KG1 (cell line): Measurements from ENCODE around the gene ZNF93.
"Not testable (repeated sequence)": the region's sequence is repeated elsewhere in the genome, so short reads cannot be mapped to it uniquely, and the experiment has no call there.

Experiments
- DNase-seq: peaks from one replicate; lab custom pipeline; 2025; lab: John Stamatoyannopoulos, UW

ZNF93 gene

DNA sequence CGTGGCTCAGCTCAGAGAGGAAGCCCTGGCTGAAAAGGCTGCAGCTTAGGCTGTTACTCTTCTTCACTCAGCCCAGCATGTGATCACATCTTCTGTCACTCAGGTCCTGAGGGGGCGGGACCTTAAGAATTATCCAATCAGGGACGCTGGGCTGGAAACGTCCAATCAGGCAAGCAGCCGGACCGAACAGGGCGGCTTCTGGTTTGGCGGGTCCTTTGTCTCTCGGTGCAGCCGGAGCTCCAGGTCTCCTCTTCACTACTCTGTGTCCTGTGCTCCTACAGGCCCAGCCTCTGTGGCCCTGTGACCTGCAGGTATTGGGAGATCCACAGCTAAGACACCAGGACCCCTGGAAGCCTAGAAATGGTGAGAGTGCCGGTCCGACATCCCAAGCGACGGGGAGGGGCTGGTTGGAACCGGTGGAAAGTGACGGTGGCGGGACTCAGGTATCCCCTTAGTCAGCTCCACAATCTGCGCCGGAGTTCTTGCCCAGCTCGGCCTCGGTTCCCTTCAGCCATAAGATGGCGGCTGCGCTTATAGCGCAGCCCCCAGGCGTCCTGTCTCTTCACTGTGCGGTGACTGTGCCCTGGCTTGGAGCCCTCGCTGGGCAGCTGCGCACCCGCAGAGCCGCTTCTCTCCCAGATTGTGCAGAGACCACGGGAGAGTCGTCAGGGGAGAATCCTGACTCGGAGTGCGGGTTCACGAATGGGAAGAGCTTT, at the start of gene ZNF93:
TSS of gene ZNF93 (plus strand) at position 218 of the 716 bp plus-strand sequence. CDS start at position 361, 143 bp downstream.
- DNase-seq: peak; percentile 92

GRCh38 chr19:19851740-19852139, 49.0 kb upstream of the ZNF93 start:
- not testable (repeated sequence) for DNase-seq

DNA sequence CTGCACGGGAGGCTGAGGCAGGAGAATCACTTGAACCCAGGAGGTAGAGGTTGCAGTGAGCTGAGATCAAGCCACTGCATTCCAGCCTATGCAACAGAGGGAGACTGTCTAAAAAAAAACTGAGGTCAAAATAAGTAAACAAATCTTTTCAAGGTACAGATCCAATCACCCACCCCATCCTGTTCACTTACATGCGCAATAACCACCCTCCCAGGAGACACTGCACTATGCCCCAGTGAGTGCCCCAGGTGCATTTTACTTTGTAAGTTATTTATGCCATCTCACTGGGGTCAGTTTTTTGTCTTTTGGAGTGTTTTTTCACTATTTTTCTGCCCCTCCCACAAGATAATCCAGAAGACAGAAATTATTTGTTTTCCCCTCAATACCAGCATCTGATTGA, 42.0 kb upstream of the ZNF93 start:
- no peak for DNase-seq

GRCh38 chr19:19860756-19861390, 39.9 kb upstream of the ZNF93 start:
- no peak for DNase-seq

GRCh38 chr19:19865750-19866610, 34.8 kb upstream of the ZNF93 start, which contains the start of gene ZNF253:
Gene ZNF253 (plus strand): TSS chr19:19865882. CDS start chr19:19865997, 115 bp downstream.
- DNase-seq: peak; percentile 92

GRCh38 chr19:19866611-19867248, 34.0 kb upstream of the ZNF93 start:
- peak; percentile 65 for DNase-seq

GRCh38 chr19:19870086-19870485, 30.7 kb upstream of the ZNF93 start:
- not testable (repeated sequence) for DNase-seq

- no peak for DNase-seq
Observed at GRCh38 chr19:19871932-19872331, 28.8 kb upstream of the ZNF93 start.

DNA sequence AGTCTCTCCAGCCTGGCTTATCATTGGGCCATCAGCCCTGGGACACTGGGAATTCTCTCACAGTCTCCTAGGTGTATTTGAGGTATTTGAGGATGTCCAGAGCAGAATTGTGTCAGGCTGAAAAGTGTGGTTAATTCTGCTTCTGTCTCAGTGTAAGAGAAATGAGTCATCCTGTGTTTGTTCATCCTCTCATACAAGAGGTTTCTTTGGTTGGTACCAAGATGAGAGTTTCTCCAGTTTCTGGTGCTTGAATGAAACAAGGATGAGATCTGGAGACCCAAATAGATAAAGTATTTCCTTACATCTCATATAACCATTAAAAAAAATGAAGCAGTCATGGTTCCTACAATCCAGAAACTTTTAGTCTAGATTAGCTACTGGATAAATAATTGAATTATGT, 27.4 kb upstream of the ZNF93 start:
- no peak for DNase-seq

DNA sequence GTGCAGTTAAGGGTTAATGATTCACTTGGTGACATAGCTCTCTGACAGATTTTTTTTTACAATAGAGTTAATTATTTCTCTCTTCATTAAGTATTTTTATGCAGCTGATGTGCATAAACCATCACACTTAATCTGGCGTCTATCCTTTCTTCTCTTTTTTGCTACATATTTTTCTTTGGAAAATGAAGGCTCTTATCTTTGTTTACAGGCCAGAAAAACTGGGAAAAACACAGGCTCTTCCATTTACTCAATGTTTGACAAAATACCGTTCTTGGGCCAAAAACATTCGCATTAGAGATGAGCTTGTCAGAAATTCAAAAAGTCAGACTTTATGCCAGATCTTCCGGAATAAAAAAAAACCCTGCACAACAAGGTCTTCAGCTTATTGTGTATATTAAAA, 23.0 kb upstream of the ZNF93 start:
- no peak for DNase-seq

GRCh38 chr19:19884583-19884982, 16.2 kb upstream of the ZNF93 start:
- no peak for DNase-seq

GRCh38 chr19:19892055-19892941, 8.4 kb upstream of the ZNF93 start:
- DNase-seq: not testable (repeated sequence)

- peak; percentile 75 for DNase-seq
Observed at GRCh38 chr19:19900139-19900728, 512 bp upstream of the ZNF93 start.

- not testable (repeated sequence) for DNase-seq
Observed at GRCh38 chr19:19907551-19907950, 6.8 kb downstream of the ZNF93 start.

- no peak for DNase-seq
Observed at GRCh38 chr19:19909654-19910053, 8.9 kb downstream of the ZNF93 start.

DNA sequence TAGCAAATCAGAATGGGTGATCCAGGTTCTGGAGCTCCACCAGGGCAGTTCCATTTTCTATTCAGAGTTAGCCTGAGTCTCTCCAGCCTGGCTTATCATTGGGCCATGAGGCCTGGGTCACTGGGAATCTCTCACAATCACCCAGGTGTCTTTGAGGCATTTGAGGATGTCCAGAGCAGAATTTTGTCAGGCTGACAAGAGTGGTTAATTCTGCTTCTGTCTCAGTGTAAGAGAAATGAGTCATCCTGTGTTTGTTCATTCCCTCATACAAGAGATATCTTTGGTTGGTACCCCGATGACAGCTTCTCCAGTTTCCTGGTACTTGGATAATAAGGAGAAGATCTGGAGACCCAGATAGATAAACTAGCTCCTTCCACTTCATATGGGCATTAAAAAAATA, 10.4 kb downstream of the ZNF93 start:
- DNase-seq: no peak

GRCh38 chr19:19914596-19914995, 13.8 kb downstream of the ZNF93 start:
- DNase-seq: no peak

- not testable (repeated sequence) for DNase-seq
Observed at GRCh38 chr19:19930417-19930816, 29.7 kb downstream of the ZNF93 start.

DNA sequence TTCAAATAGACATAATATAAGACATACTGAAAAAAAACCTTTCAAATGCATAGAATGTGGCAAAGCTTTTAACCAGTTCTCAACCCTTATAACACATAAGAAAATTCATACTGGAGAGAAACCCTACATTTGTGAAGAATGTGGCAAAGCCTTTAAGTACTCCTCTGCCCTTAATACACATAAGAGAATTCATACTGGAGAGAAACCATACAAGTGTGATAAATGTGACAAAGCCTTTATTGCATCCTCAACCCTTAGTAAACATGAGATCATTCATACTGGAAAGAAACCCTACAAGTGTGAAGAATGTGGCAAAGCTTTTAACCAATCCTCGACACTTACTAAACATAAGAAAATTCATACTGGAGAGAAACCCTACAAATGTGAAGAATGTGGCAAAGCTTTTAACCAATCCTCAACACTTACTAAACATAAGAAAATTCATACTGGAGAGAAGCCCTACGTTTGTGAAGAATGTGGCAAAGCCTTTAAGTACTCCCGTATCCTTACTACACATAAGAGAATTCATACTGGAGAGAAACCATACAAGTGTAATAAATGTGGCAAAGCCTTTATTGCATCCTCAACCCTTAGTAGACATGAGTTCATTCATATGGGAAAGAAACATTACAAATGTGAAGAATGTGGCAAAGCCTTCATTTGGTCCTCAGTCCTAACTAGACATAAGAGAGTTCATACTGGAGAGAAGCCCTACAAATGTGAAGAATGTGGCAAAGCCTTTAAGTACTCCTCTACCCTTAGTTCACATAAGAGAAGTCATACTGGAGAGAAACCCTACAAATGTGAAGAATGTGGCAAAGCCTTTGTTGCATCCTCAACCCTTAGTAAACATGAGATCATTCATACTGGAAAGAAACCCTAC, 32.9 kb downstream of the ZNF93 start:
- not testable (repeated sequence) for DNase-seq

DNA sequence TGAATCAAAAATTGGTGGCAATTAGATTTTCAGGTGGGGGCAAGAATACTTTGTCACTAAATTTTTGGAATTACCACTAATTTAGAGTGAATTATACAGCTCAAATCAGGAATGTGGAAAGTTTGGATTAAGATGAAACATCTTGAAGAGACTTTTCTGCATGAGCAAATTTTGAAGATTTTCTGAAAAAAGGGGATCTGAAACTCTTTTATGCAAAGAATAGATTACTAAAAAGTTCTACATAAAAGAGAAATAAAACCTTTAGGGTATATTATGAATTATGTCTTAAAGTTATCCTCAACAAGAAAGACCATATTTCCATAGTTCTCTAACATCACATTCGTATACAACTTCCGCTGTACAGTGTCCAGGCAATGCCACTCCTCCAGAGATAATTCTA, 36.7 kb downstream of the ZNF93 start:
- no peak for DNase-seq
